ENCODE results near the gene FEM1A. TPM values are rescaled to one million over a fixed set of nuclear protein-coding genes. Genes with fewer than 3 reads are reported as not detected.
"Not testable (repeated sequence)": the region's sequence is repeated elsewhere in the genome, so short reads cannot be mapped to it uniquely, and the experiment has no call there.

Gene FEM1A
- total and polyA plus RNA-seq, 4 donors: 0.25 to 15.1 (median 7.4) TPM

DNA sequence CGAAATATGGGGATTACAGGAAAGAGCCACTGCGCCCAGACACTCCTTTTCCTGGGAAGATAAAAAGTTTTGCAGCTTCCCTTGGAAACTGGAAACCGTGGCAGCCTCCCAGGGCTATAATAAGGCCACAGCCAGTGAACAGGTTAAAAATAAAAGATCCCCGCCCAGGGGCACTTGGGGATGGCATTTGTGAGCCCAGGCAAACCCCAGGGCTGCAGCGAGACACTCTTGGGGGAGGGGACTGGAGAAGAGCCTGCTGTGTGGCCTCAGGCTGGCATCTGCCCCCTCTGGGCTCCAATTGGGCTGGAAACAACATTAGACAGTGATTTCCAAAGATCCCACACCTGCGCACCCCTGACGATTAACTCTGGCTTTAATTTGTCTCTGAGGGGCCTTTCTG lies 11.2 kb downstream of the FEM1A start (continued):
- TF ChIP-seq RAD21 (IDR thresholded peaks at IDR 0.05) (no peak), HNF4A (conservative IDR thresholded peaks at IDR 0.05) (no peak), TAF1 (conservative IDR thresholded peaks at IDR 0.05) (no peak), JUND (IDR thresholded peaks at IDR 0.05) (no peak), EGR1 (IDR thresholded peaks at IDR 0.05; ENCODE audit: low read depth in 2 of 2) (no peak), FOXA2 (IDR thresholded peaks at IDR 0.05) (no peak)
- TF ChIP-seq, protein P1, sequence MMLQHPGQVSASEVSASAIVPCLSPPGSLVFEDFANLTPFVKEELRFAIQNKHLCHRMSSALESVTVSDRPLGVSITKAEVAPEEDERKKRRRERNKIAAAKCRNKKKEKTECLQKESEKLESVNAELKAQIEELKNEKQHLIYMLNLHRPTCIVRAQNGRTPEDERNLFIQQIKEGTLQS (IDR thresholded peaks at IDR 0.05): no peak

DNA sequence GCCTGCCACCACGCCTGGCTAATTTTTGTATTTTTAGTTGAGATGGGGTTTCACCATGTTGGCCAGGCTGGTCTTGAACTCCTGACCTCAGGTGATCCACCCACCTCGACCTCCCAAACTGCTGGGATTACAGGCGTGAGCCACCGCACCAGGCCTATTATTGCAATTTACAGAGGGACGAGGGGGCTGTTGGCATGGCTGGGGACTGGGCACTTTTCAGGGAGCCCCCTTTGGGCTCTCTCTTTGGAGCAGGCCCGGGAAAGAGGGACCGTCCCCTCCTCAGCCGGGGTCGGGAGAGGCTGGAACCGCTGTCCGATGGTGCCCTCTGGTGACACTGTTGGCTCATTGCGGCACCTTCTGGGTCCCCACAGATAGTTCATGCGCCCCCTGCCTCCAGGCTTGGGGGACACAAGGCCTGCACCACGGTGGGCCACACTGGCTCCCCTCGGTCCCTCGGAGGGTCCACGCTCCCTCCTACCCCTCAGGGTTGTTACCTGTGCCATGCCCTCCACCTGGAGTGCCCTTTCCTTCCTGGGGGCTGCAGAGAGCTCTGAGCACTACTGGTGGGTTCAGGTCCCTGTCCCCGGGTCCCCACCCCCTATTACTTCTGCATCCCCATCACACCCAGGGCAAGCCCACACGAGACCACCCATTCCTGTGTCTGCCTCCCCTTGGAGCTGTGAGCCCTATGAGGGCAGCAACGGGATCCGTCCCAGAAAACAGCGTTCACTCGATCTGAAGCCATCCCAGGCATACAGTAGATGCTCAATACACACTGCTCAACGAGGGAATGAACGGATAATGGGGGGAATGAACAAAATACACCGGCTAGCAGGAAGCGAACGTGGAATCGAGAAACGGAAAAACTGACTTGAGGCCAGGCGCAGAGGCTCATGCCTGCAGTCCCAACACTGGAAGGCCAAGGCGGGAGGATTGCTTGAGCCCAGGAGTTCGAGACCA lies 12.5 kb downstream of the FEM1A start:
- Histone ChIP-seq H3K4me1 (ENCODE audit: control insufficient read depth in 4 of 4, insufficient read depth in 4 of 4, low read length in 3 of 4) (peaks cover 0 to 12% (median 5%) of the 10 kb centered on the region in 4 donors), H3K9ac (ENCODE audit: low read depth in 1 of 2, low read length in 2 of 2) (no peak overlapping the region), H3K36me3 (ENCODE audit: control insufficient read depth in 4 of 4, insufficient read depth in 3 of 4, low read depth in 1 of 4, low read length in 3 of 4) (no peaks in the 10 kb centered on the region), H3K27me3 (ENCODE audit: control insufficient read depth in 4 of 4, insufficient read depth in 4 of 4, low read length in 3 of 4) (no peaks in the 10 kb centered on the region), H3K4me3 (ENCODE audit: low read depth in 1 of 3, low read length in 3 of 3) (no peak overlapping the region), H3K27ac (ENCODE audit: low read depth in 1 of 2, low read length in 2 of 2) (no peak overlapping the region), H3K9me3 (ENCODE audit: control insufficient read depth in 4 of 4, low read length in 3 of 4) (no peaks in the 10 kb centered on the region)
- TF ChIP-seq YY1 (IDR thresholded peaks at IDR 0.05) (no peak), FOXA2 (IDR thresholded peaks at IDR 0.05) (no peak), GABPA (IDR thresholded peaks at IDR 0.05 in 1 of 2, conservative IDR thresholded peaks at IDR 0.05 in 1 of 2) (no peak), RXRA (IDR thresholded peaks at IDR 0.05) (peak in 1 of 2 donors; percentile 9), EGR1 (IDR thresholded peaks at IDR 0.05; ENCODE audit: low read depth in 2 of 2) (no peak), SP1 (IDR thresholded peaks at IDR 0.05) (no peak), HNF4A (conservative IDR thresholded peaks at IDR 0.05) (no peak), TAF1 (conservative IDR thresholded peaks at IDR 0.05) (no peak), RAD21 (IDR thresholded peaks at IDR 0.05) (peak; percentile 75 to 82), JUND (IDR thresholded peaks at IDR 0.05) (no peak), FOXA1 (IDR thresholded peaks at IDR 0.05) (no peak)
- TF ChIP-seq, protein P2, sequence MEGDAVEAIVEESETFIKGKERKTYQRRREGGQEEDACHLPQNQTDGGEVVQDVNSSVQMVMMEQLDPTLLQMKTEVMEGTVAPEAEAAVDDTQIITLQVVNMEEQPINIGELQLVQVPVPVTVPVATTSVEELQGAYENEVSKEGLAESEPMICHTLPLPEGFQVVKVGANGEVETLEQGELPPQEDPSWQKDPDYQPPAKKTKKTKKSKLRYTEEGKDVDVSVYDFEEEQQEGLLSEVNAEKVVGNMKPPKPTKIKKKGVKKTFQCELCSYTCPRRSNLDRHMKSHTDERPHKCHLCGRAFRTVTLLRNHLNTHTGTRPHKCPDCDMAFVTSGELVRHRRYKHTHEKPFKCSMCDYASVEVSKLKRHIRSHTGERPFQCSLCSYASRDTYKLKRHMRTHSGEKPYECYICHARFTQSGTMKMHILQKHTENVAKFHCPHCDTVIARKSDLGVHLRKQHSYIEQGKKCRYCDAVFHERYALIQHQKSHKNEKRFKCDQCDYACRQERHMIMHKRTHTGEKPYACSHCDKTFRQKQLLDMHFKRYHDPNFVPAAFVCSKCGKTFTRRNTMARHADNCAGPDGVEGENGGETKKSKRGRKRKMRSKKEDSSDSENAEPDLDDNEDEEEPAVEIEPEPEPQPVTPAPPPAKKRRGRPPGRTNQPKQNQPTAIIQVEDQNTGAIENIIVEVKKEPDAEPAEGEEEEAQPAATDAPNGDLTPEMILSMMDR (IDR thresholded peaks at IDR 0.05; ENCODE audit: low read depth, low read length, missing input control): peak; percentile 66
- TF ChIP-seq, protein P3, sequence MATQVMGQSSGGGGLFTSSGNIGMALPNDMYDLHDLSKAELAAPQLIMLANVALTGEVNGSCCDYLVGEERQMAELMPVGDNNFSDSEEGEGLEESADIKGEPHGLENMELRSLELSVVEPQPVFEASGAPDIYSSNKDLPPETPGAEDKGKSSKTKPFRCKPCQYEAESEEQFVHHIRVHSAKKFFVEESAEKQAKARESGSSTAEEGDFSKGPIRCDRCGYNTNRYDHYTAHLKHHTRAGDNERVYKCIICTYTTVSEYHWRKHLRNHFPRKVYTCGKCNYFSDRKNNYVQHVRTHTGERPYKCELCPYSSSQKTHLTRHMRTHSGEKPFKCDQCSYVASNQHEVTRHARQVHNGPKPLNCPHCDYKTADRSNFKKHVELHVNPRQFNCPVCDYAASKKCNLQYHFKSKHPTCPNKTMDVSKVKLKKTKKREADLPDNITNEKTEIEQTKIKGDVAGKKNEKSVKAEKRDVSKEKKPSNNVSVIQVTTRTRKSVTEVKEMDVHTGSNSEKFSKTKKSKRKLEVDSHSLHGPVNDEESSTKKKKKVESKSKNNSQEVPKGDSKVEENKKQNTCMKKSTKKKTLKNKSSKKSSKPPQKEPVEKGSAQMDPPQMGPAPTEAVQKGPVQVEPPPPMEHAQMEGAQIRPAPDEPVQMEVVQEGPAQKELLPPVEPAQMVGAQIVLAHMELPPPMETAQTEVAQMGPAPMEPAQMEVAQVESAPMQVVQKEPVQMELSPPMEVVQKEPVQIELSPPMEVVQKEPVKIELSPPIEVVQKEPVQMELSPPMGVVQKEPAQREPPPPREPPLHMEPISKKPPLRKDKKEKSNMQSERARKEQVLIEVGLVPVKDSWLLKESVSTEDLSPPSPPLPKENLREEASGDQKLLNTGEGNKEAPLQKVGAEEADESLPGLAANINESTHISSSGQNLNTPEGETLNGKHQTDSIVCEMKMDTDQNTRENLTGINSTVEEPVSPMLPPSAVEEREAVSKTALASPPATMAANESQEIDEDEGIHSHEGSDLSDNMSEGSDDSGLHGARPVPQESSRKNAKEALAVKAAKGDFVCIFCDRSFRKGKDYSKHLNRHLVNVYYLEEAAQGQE (IDR thresholded peaks at IDR 0.05): no peak
- TF ChIP-seq, protein P1 (IDR thresholded peaks at IDR 0.05): no peak
- peak; percentile 68 for DNase-seq (ENCODE audit: low spot score)
- WGBS: 48% methylated on average over 33 of the region's 33 CpGs

DNA sequence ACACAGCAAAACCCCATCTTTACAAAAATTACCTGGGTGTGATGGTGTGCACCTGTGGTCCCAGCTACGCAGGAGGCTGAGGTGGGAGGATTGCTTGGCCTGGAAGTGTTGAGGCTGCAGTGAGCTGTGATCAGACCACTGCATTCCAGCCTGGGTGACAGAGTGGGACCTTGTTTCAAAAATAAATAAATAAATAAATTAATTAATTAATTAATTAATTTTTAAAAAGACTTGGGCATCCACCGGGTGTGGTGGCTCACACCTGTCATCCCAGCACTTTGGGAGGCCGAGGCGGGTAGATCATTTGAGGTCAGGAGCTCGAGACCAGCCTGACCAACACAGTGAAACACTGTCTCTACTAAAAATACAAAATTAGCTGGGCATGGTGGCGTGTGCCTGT lies 13.6 kb downstream of the FEM1A start:
- not testable (repeated sequence) for H3K27ac ChIP-seq (ENCODE audit: low read depth in 1 of 2, low read length in 2 of 2); H3K36me3 ChIP-seq (ENCODE audit: control insufficient read depth in 4 of 4, insufficient read depth in 3 of 4, low read depth in 1 of 4, low read length in 3 of 4); H3K27me3 ChIP-seq (ENCODE audit: control insufficient read depth in 4 of 4, insufficient read depth in 4 of 4, low read length in 3 of 4); H3K9me3 ChIP-seq (ENCODE audit: control insufficient read depth in 4 of 4, low read length in 3 of 4); H3K9ac ChIP-seq (ENCODE audit: low read depth in 1 of 2, low read length in 2 of 2); H3K4me3 ChIP-seq (ENCODE audit: low read depth in 1 of 3, low read length in 3 of 3); DNase-seq (ENCODE audit: low spot score)
- WGBS: 96% methylated on average over 6 of the region's 6 CpGs
- peaks cover 0 to 12% (median 5%) of the 10 kb centered on the region in 4 donors for H3K4me1 ChIP-seq (ENCODE audit: control insufficient read depth in 4 of 4, insufficient read depth in 4 of 4, low read length in 3 of 4)
